Loucy (cell line): ENCODE measurements around the gene APOBEC4.
A peak's percentile ranks its signal among the peaks of the same experiment; 100 is the strongest.

Source experiments
- H2AFZ ChIP-seq: fragments of 200-600 bp; sonication (generic); 2 replicates; pipeline ENCODE4 v1.6.0; 2016; ENCODE audit warnings: antibody characterized with exemption, mild to moderate bottlenecking, low read length, moderate library complexity
- H3F3A ChIP-seq: fragments of 200-600 bp; 2 replicates; pipeline ENCODE4 v1.6.0; 2016; ENCODE audit warnings: antibody characterized with exemption, low read depth, mild to moderate bottlenecking
- H3K27me3 ChIP-seq: fragments of 200-600 bp; sonication (generic); 2 replicates; pipeline ENCODE4 v1.6.1; 2014; ENCODE audit warnings: low read length, mild to moderate bottlenecking; ENCODE audit not compliant: insufficient read depth, poor library complexity, severe bottlenecking
- H3K36me3 ChIP-seq: fragments of 200-600 bp; sonication (generic); 2 replicates; pipeline ENCODE4 v1.6.1; 2016; ENCODE audit warnings: low read length; ENCODE audit not compliant: insufficient read depth
- H3K4me1 ChIP-seq: fragments of 200-600 bp; sonication (generic); 2 replicates; pipeline ENCODE4 v1.5.1; 2014; ENCODE audit warnings: low read length, mild to moderate bottlenecking; ENCODE audit not compliant: insufficient read depth, poor library complexity, severe bottlenecking
- H3K4me2 ChIP-seq: fragments of 200-600 bp; sonication (generic); 2 replicates; pipeline ENCODE4 v1.6.0; 2014; ENCODE audit warnings: antibody characterized with exemption, low read length, low read depth, mild to moderate bottlenecking; ENCODE audit not compliant: poor library complexity, severe bottlenecking
- H3K4me3 ChIP-seq: fragments of 200-600 bp; sonication (generic); 2 replicates; pipeline ENCODE4 v1.5.1; 2014; ENCODE audit warnings: low read length, mild to moderate bottlenecking, mixed read lengths; ENCODE audit not compliant: poor library complexity, severe bottlenecking
- H3K79me2 ChIP-seq: fragments of 200-600 bp; sonication (generic); 2 replicates; pipeline ENCODE4 v1.6.1; 2014; ENCODE audit warnings: low read length; ENCODE audit not compliant: insufficient read depth
- H3K9ac ChIP-seq: fragments of 200-600 bp; sonication (generic); 2 replicates; pipeline ENCODE4 v1.6.0; 2014; ENCODE audit warnings: mild to moderate bottlenecking, low read depth, low read length, moderate library complexity; ENCODE audit not compliant: poor library complexity, severe bottlenecking
- H3K9me2 ChIP-seq: fragments of 200-600 bp; sonication (generic); replicated peaks from 2 replicates; pipeline ENCODE4 v1.6.1; 2016; ENCODE audit warnings: low read depth, low read length, mixed read lengths
- H3K9me3 ChIP-seq: fragments of 200-600 bp; sonication (generic); 2 replicates; pipeline ENCODE4 v1.6.1; 2014; ENCODE audit warnings: mild to moderate bottlenecking, antibody characterized with exemption, low read length, low read depth; ENCODE audit not compliant: insufficient read depth
- H4K20me1 ChIP-seq: fragments of 200-600 bp; sonication (generic); 2 replicates; pipeline ENCODE4 v1.6.0; 2014; ENCODE audit warnings: antibody characterized with exemption, low read length, mild to moderate bottlenecking; ENCODE audit not compliant: insufficient read depth, poor library complexity, severe bottlenecking
- EZH2phosphoT487 ChIP-seq: fragments of 200-600 bp; IDR thresholded peaks from 2 replicates; pipeline ENCODE4 v1.6.1; 2018; ENCODE audit warnings: antibody characterized with exemption, mild to moderate bottlenecking, moderate library complexity, borderline replicate concordance
- TF ChIP-seq, protein P1 (sequence below): fragments of 200-600 bp; sonication (generic); conservative IDR thresholded peaks from 2 replicates; pipeline ENCODE4 v1.5.1; 2014; ENCODE audit warnings: mild to moderate bottlenecking, antibody characterized with exemption, low read length

Gene APOBEC4

DNA sequence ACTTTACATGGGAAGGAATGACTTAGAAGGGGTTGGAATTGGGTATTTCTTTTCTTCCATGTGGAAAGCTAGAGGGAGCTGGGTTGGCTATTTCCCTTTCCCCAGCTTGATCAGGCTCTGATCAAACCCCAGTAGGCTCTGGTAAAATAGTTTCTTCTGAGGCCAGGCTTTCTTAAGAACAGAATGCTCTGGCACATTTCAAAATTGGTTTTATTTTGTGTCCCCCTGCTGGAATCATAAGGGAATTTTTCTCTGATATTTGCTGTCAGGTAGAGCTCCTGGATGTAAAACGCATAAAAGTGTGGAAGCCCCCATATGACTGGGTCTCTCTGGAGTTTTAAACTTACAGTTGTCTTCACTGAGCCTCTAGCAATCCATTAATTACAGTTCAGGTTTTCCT is 17.1 kb upstream of the APOBEC4 start:
- Histone ChIP-seq H3K4me2 (no peak overlapping the region), H3K27me3 (no peaks in the 10 kb centered on the region), H3K9ac (no peak overlapping the region), H3F3A (no peaks in the 10 kb centered on the region), H3K4me3 (no peak overlapping the region), H3K4me1 (no peaks in the 10 kb centered on the region), H3K9me3 (peaks cover 7% of the 10 kb centered on the region; the same call in 1 of the 2 replicates), H3K79me2 (no peaks in the 10 kb centered on the region), H2AFZ (no peak overlapping the region), H3K9me2 (no peaks in the 10 kb centered on the region), H4K20me1 (no peaks in the 10 kb centered on the region), H3K36me3 (no peaks in the 10 kb centered on the region)
- TF ChIP-seq, protein P1, sequence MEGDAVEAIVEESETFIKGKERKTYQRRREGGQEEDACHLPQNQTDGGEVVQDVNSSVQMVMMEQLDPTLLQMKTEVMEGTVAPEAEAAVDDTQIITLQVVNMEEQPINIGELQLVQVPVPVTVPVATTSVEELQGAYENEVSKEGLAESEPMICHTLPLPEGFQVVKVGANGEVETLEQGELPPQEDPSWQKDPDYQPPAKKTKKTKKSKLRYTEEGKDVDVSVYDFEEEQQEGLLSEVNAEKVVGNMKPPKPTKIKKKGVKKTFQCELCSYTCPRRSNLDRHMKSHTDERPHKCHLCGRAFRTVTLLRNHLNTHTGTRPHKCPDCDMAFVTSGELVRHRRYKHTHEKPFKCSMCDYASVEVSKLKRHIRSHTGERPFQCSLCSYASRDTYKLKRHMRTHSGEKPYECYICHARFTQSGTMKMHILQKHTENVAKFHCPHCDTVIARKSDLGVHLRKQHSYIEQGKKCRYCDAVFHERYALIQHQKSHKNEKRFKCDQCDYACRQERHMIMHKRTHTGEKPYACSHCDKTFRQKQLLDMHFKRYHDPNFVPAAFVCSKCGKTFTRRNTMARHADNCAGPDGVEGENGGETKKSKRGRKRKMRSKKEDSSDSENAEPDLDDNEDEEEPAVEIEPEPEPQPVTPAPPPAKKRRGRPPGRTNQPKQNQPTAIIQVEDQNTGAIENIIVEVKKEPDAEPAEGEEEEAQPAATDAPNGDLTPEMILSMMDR, result peak; percentile 20; the same call in 1 of the 2 replicates
- no peak for TF ChIP-seq EZH2phosphoT487

DNA sequence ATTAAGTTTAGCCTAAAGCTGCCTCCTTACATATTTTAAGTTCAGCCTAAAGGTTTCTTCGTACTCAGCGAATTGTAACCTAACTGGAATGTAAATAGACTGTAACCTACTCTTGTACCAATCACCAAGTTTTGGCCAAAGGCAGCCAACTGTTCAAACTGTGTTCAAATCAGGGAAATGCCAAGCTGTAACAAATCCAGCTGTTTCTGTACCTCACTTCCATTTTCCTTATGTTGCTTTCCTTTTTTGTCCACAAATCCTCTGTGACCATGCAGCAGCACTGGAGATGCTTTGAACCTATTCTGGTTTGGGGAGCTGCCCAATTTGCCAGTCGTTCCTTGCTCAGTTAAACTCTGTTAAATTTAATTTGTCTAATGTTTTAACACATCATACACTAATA is 3.2 kb upstream of the APOBEC4 start:
- no peak overlapping the region for H3K9ac ChIP-seq
- H3K4me1 ChIP-seq, result peaks cover 22% of the 10 kb centered on the region

DNA sequence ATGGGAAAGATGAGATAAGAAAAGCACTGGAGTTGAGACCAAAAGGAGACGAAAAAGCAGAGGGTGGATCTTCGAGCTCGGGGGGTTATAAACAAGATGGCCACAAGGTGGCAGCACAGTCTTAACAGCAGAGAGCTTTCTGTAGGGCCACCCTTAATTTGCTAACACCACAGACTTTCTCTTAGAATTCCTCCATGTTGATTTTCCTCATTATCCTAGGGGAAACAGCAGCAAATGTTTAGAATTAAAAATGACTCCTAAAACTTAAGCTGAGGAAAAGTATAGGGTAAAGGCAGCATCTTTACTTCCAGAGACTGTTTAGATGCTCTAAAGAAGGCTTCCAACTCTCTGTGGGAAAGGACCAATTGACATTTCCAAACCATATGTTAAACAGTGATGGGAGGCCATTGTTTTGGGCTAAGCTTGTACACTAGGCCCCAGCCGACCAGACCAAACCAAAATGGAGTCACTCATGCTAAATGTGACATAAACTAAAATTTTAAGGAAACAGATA is 2.5 kb upstream of the APOBEC4 start:
- Histone ChIP-seq H3K4me3 (no peak overlapping the region), H4K20me1 (no peaks in the 10 kb centered on the region), H3F3A (no peaks in the 10 kb centered on the region), H3K4me2 (no peak overlapping the region), H3K9ac (no peak overlapping the region), H3K9me3 (no peaks in the 10 kb centered on the region), H3K27me3 (no peaks in the 10 kb centered on the region), H3K4me1 (peaks cover 22% of the 10 kb centered on the region), H2AFZ (peak overlapping the region; percentile 69; the same call in 1 of the 2 replicates), H3K79me2 (no peaks in the 10 kb centered on the region), H3K36me3 (no peaks in the 10 kb centered on the region), H3K9me2 (no peaks in the 10 kb centered on the region)
- TF ChIP-seq EZH2phosphoT487, result no peak
- TF ChIP-seq, protein P1, result peak; percentile 91

More for the DNA sequence above, 3.2 kb upstream of the APOBEC4 start:
- Histone ChIP-seq H4K20me1 (no peaks in the 10 kb centered on the region), H3F3A (no peaks in the 10 kb centered on the region), H3K9me3 (no peaks in the 10 kb centered on the region), H3K4me3 (no peak overlapping the region), H3K4me2 (no peak overlapping the region), H3K27me3 (no peaks in the 10 kb centered on the region), H3K9me2 (no peaks in the 10 kb centered on the region), H3K79me2 (no peaks in the 10 kb centered on the region), H2AFZ (no peak overlapping the region), H3K36me3 (no peaks in the 10 kb centered on the region)
- no peak for TF ChIP-seq EZH2phosphoT487
- TF ChIP-seq, protein P1, result no peak
